Ishikawa (cell line): Measurements from ENCODE around the gene SLC7A10.
A peak's percentile ranks its signal among the peaks of the same experiment; 100 is the strongest.

Experiments used
- CEBPB ChIP-seq: IDR thresholded peaks from 2 replicates; pipeline ENCODE4 v1.6.1; 2012
- CREB1 ChIP-seq: IDR thresholded peaks from 2 replicates; pipeline ENCODE4 v1.6.1; 2012; ENCODE audit warnings: low read depth
- EGR1 ChIP-seq: IDR thresholded peaks from 2 replicates; pipeline ENCODE4 v1.6.1; 2012
- EP300 ChIP-seq: IDR thresholded peaks from 2 replicates; pipeline ENCODE4 v1.6.1; 2012; ENCODE audit warnings: borderline replicate concordance
- FOXM1 ChIP-seq: IDR thresholded peaks from 2 replicates; pipeline ENCODE4 v1.6.1; 2012; ENCODE audit warnings: low read depth, borderline replicate concordance
- MAX ChIP-seq: IDR thresholded peaks from 2 replicates; pipeline ENCODE4 v1.6.1; 2012
- NFIC ChIP-seq: IDR thresholded peaks from 2 replicates; pipeline ENCODE4 v1.6.1; 2012
- RAD21 ChIP-seq: IDR thresholded peaks from 2 replicates; pipeline ENCODE4 v1.6.1; 2012; ENCODE audit warnings: low read depth
- REST ChIP-seq: IDR thresholded peaks from 2 replicates; pipeline ENCODE4 v1.6.1; 2012; ENCODE audit warnings: low read depth, mild to moderate bottlenecking
- TAF1 ChIP-seq: IDR thresholded peaks from 2 replicates; pipeline ENCODE4 v1.6.1; 2012; ENCODE audit warnings: low read depth, mild to moderate bottlenecking
- TCF12 ChIP-seq: IDR thresholded peaks from 2 replicates; pipeline ENCODE4 v1.6.1; 2012; ENCODE audit warnings: low read depth
- TEAD4 ChIP-seq: IDR thresholded peaks from 2 replicates; pipeline ENCODE4 v1.6.1; 2012
- USF1 ChIP-seq: IDR thresholded peaks from 2 replicates; pipeline ENCODE4 v1.6.1; 2012
- YY1 ChIP-seq: IDR thresholded peaks from 2 replicates; pipeline ENCODE4 v1.6.1; 2012; ENCODE audit warnings: low read depth
- ZBTB7A ChIP-seq: IDR thresholded peaks from 2 replicates; pipeline ENCODE4 v1.6.1; 2012; ENCODE audit warnings: low read depth

Gene SLC7A10

DNA sequence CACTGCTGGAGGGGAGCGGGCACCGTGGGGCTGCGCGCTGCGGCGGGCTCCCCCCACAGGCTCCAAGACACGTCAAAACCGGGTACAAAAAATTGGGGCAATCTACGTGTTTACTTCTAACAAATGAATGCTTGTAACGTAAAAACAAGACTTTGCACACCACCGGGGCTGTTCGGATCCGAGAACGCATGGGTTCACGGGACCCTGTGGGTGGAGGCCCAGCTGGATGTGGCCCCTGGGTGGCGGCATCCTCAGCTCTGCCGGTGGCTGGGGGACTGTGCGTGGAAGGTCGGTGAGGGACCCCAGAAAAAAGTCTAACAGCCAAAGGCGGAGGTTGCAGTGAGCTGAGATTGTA lies 10.3 kb upstream of the SLC7A10 start:
- TF ChIP-seq NFIC: no peak
- TF ChIP-seq RAD21: no peak
- TF ChIP-seq EP300: no peak
- no peak for TF ChIP-seq YY1
- TF ChIP-seq ZBTB7A: no peak
- no peak for TF ChIP-seq REST

DNA sequence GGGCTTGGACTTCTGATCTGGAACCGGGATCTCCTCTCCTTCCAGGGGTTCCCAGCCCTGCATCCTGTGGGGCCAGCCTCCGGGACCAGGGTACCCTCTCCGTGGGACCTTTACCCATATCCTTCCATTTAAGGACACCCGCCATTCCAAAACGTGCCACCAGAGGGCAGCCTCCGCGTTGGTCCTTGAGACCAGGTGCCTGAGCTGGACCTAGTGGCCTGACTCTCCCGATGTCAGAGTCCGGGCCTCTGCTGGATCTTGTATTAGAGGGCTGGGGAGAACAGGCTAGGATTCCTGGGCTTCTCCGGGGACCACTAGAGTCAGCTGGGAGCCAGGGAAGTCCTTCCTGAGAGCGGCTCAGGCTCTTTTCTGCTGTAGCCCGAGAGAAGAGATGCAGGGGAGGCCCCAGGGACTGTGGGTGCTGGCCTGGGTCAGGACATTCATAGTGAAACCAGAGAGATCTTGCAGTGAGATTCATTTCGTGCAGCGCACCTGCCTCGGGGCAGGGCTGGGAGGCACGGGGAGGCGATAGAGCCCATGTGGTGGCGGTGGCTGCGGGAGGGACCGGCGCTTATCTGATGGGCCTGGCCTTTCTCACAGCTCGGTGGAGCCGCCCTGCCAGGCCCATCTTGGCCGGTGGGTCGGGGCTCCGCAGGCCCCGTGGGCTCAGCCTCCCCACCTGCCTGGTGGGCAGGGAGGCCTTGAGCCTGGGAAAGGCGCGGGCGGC lies 9.8 kb upstream of the SLC7A10 start:
- TF ChIP-seq TAF1 (no peak), USF1 (no peak), RAD21 (peak; percentile 84)

GRCh38 chr19:33234736-33235135 lies 9.1 kb upstream of the SLC7A10 start:
- TF ChIP-seq TCF12 (no peak), EP300 (no peak), RAD21 (no peak), TEAD4 (no peak), EGR1 (no peak), ZBTB7A (no peak)

GRCh38 chr19:33234092-33234491 lies 8.4 kb upstream of the SLC7A10 start:
- no peak for TF ChIP-seq EGR1
- TF ChIP-seq ZBTB7A: no peak
- TF ChIP-seq FOXM1: no peak
- TF ChIP-seq CREB1: no peak
- no peak for TF ChIP-seq MAX
- TF ChIP-seq YY1: no peak
- no peak for TF ChIP-seq USF1
- no peak for TF ChIP-seq EP300
- no peak for TF ChIP-seq NFIC
- no peak for TF ChIP-seq TCF12
- TF ChIP-seq REST: no peak
- no peak for TF ChIP-seq TAF1
- no peak for TF ChIP-seq RAD21

GRCh38 chr19:33233056-33233873 lies 7.6 kb upstream of the SLC7A10 start:
- TF ChIP-seq RAD21 (no peak), ZBTB7A (no peak), CEBPB (no peak), EGR1 (no peak), EP300 (no peak), YY1 (no peak), TAF1 (no peak), CREB1 (no peak), TEAD4 (no peak), NFIC (no peak), REST (no peak), TCF12 (no peak)
